SU-DHL-6 (cell line): ENCODE results near the gene ZNF148.

ENCODE experiments used
- EZH2phosphoT487 ChIP-seq: fragments of 200-600 bp; sonication (generic), shearing (Covaris generic); conservative IDR thresholded peaks from 2 replicates; pipeline ENCODE4 v1.6.1; 2018; ENCODE audit warnings: mild to moderate bottlenecking, antibody characterized with exemption, low read length, moderate library complexity, mixed read lengths
- TF ChIP-seq, protein P1 (sequence below): fragments of 200-600 bp; sonication (generic); IDR thresholded peaks from one replicate; pipeline ENCODE4 v1.5.1; 2017; ENCODE audit warnings: antibody characterized with exemption, mild to moderate bottlenecking, low read length, moderate library complexity; ENCODE audit not compliant: insufficient read depth, poor library complexity, severe bottlenecking

- TF ChIP-seq, protein P1, sequence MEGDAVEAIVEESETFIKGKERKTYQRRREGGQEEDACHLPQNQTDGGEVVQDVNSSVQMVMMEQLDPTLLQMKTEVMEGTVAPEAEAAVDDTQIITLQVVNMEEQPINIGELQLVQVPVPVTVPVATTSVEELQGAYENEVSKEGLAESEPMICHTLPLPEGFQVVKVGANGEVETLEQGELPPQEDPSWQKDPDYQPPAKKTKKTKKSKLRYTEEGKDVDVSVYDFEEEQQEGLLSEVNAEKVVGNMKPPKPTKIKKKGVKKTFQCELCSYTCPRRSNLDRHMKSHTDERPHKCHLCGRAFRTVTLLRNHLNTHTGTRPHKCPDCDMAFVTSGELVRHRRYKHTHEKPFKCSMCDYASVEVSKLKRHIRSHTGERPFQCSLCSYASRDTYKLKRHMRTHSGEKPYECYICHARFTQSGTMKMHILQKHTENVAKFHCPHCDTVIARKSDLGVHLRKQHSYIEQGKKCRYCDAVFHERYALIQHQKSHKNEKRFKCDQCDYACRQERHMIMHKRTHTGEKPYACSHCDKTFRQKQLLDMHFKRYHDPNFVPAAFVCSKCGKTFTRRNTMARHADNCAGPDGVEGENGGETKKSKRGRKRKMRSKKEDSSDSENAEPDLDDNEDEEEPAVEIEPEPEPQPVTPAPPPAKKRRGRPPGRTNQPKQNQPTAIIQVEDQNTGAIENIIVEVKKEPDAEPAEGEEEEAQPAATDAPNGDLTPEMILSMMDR, result no peak
- no peak for TF ChIP-seq EZH2phosphoT487
These were observed 27.5 kb upstream of the ZNF148 start for GRCh38 chr3:125402639-125403038.
